HG03520 (cell line): Measurements from ENCODE around the gene DCST1.

Experiments
- ATAC-seq: cut with Tn5 transposase; IDR thresholded peaks from one replicate; pipeline ENCODE4 v1.9.1; 2021; ENCODE audit warnings: mild to moderate bottlenecking, moderate library complexity; ENCODE audit not compliant: unreplicated experiment

Gene DCST1

DNA sequence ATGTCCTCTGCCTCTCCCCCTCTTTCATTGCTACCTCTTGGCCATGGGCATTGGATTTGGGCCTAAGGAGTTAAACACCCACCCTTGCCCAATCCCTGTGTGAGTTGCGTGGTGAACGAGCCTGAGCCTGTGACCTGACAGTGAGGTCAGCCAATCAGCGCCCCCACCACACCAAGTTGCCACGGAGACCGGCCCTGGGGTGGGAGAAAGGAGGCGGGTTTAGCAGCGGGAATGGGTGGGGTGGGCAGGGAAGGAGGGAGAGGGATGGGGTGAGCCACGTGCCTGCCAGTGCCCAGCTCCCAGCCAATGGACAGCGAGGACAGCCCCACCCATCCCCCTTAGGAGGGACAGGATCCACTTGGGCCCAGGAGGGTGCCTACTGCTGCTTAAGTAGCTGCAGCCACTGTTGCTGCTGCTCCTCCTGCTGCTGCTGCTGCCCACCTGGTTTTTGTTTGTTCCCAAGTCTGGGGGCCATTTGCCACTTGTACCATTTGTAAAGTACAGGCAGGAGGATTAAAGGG lies 21.5 kb upstream of the DCST1 start:
- no peak for ATAC-seq

DNA sequence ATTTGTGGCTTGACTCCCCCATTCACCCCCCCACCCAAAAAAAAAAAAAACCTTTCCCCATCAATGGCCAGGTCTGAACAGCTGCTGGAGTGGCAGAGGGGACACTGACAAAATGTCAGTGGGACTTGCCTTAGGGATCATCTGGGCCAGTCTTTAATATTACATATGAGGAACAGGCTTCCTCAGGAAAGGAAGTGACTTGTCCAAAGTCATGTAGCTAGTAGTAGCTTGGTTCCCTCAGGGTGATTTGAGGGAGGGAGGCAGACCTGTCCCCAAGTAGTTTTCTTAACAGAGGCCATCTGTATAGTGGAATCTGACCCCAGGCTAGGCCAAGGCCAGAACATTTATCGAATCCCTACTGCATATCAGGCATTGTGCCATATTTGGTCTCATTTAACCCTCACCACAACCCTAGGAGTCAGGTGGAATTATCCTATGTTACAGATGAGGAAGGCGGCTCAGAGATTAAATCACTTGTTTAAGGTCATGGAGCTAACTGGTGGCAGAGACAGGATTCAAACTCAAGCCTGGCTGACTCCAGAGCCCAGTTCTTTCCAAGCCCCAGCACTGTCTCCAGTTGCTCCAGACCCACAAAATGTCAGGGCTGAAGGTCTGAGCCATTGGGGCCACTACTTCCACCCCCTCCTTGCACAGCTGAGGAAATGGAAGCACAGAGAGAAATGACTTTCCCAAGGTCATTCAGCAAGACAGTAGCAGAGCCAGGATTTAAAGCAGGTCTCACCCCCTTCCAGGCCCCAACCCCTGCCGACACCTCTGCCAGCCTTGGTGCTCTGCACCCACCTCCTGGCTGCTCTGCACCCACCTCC lies 20.6 kb upstream of the DCST1 start:
- no peak for ATAC-seq

DNA sequence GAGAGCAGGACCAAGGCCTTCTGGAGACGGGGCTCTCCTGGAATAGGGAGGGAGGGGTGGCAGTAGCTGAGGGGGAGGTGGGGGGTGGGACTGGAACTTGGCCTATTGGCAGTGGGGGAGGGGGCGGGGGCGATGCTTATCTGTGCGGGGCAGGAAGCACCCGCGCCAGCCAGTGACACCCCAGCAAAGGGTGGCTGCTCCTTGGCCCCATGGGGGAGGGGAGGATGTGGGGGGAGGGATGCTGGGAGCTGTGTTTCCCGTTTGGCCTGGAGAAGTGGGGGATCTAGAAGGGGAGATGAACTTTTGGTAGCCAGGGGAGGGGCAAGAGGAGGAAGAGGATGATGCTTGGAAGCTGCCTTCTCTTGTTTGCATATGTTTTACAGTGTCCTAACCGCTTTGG lies 20.0 kb upstream of the DCST1 start:
- ATAC-seq: no peak

- ATAC-seq: no peak
These were observed 18.7 kb upstream of the DCST1 start for GRCh38 chr1:155014709-155015508.

- no peak for ATAC-seq
These were observed 17.9 kb upstream of the DCST1 start for GRCh38 chr1:155015527-155016230.

GRCh38 chr1:155016231-155016831 lies 17.3 kb upstream of the DCST1 start:
- no peak for ATAC-seq

DNA sequence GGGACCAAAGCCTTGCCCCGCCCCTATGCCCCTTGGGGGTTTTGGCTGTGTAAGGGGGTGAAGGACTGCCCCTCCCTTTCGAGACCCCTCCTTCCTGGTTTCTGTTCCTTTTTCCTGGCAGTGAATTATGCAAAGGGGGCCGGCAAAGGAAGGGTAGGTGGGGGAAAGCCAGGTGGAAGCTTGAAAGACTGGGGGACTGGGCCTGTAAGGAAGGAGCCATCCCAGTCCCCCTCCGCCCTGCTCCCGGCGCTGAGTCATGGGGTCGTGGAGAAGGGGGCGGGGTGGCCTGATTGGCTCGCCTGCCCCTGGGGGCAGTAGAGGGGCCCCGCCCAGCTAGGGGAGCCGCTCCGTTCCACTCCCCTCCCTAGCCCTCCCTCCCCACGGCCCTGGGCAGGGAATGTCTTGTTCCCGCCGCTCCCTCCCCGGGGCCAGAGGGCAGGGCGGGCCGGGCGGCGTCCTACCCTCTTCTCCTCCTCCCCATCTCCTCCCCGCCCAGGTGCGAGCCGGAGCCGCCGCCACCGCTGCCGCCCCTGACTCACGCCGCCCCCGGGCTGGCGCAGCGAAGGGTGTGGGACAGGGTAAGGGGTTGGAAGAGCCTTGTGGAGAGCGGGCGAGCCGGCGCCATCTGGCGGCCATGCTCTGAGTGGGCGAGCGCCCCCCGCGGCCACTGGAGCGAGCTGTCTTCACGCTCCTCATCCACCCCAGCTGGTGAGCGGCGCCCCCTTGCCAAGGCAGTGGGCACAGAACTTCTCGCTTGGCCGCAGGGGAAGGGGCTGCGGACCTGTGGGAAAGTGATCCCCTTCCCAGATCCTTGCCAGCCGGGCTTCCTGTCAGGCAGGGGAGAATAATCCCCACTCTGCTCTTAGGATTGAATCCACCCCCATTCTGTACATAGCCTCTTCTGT lies 16.3 kb upstream of the DCST1 start:
- ATAC-seq: peak; percentile 63

- no peak for ATAC-seq
These were observed 15.7 kb upstream of the DCST1 start for GRCh38 chr1:155017946-155018316.

GRCh38 chr1:155018617-155019348 lies 14.8 kb upstream of the DCST1 start:
- ATAC-seq: no peak

- ATAC-seq: no peak
These were observed 14.0 kb upstream of the DCST1 start for GRCh38 chr1:155019377-155020245.

GRCh38 chr1:155022136-155022926 lies 11.3 kb upstream of the DCST1 start:
- no peak for ATAC-seq

- no peak for ATAC-seq
These were observed 10.7 kb upstream of the DCST1 start for GRCh38 chr1:155022927-155023236.

- ATAC-seq: no peak
These were observed 10.0 kb upstream of the DCST1 start for GRCh38 chr1:155023627-155024026.

DNA sequence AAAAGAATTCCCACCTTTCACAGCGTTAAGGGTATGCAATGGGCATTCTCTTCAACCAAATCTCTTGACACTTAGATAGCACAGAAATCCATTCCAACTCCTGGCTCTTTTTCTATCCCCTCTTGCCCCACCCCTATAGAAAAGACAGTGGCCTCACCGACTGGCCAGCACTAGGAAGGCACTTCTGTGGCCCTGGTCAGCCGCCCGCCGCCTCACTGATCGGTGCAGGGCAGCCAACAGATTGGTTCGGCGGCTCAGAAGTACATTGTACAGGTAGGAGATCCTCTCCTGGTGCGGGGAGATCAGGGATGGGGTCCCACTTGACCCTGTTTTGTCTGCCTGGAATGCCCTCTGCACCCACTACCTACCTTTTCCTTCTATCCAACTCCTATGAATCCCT lies 9.3 kb upstream of the DCST1 start:
- no peak for ATAC-seq

GRCh38 chr1:155026154-155026553 lies 7.5 kb upstream of the DCST1 start:
- no peak for ATAC-seq

GRCh38 chr1:155026588-155026987 lies 7.0 kb upstream of the DCST1 start:
- no peak for ATAC-seq

- ATAC-seq: no peak
These were observed 3.9 kb upstream of the DCST1 start for GRCh38 chr1:155029513-155030242.
